ENCODE measurements around the gene TCHHL1.
A peak's percentile ranks its signal among the peaks of the same experiment; 100 is the strongest.

TCHHL1 gene

GRCh38 chr1:152038871-152039270 lies 50.0 kb downstream of the TCHHL1 start:
- Mint-ChIP-seq H3K36me3 (ENCODE audit: low read depth) (peaks cover 23% of the 10 kb centered on the region), H3K27ac (no peak overlapping the region), H3K4me3 (no peak overlapping the region), H3K9me3 (no peaks in the 10 kb centered on the region), H3K27me3 (ENCODE audit: low read depth) (no peaks in the 10 kb centered on the region), H3K4me1 (ENCODE audit: low read depth) (peaks cover 21% of the 10 kb centered on the region)

GRCh38 chr1:152036267-152037216 lies 52.3 kb downstream of the TCHHL1 start, which contains the start of gene S100A11:
S100A11 (minus strand) TSS chr1:152037004; CDS start chr1:152036915, 89 bp downstream.
- Mint-ChIP-seq H3K27ac (peak within 1 kb of the TSS; percentile 93), H3K27me3 (ENCODE audit: low read depth) (no peaks in the 10 kb centered on the region), H3K9me3 (no peaks in the 10 kb centered on the region), H3K4me3 (peak within 1 kb of the TSS; percentile 97), H3K4me1 (ENCODE audit: low read depth) (peaks cover 34% of the 10 kb centered on the region), H3K36me3 (ENCODE audit: low read depth) (peaks cover 46% of the 10 kb centered on the region)

- Mint-ChIP-seq H3K9me3 (no peaks in the 10 kb centered on the region), H3K4me3 (peak overlapping the region; percentile 97), H3K27me3 (ENCODE audit: low read depth) (no peaks in the 10 kb centered on the region), H3K36me3 (ENCODE audit: low read depth) (peaks cover 48% of the 10 kb centered on the region), H3K27ac (peak overlapping the region; percentile 93), H3K4me1 (ENCODE audit: low read depth) (peaks cover 36% of the 10 kb centered on the region)
These were observed 53.2 kb downstream of the TCHHL1 start for GRCh38 chr1:152035539-152036266.

- Mint-ChIP-seq H3K4me3 (peak overlapping the region; percentile 97), H3K36me3 (ENCODE audit: low read depth) (peaks cover 52% of the 10 kb centered on the region)
These were observed 54.0 kb downstream of the TCHHL1 start for GRCh38 chr1:152034654-152035538.

GRCh38 chr1:152034324-152034653 lies 54.6 kb downstream of the TCHHL1 start:
- H3K9me3 Mint-ChIP-seq, result peaks cover 1% of the 10 kb centered on the region
- peaks cover 44% of the 10 kb centered on the region for H3K4me1 Mint-ChIP-seq (ENCODE audit: low read depth)
- H3K27ac Mint-ChIP-seq, result peak overlapping the region; percentile 93
- no peaks in the 10 kb centered on the region for H3K27me3 Mint-ChIP-seq (ENCODE audit: low read depth)
- peaks cover 56% of the 10 kb centered on the region for H3K36me3 Mint-ChIP-seq (ENCODE audit: low read depth)
- peak overlapping the region; percentile 97 for H3K4me3 Mint-ChIP-seq

More at GRCh38 chr1:152034654-152035538, 54.0 kb downstream of the TCHHL1 start:
- Mint-ChIP-seq H3K27me3 (ENCODE audit: low read depth) (no peaks in the 10 kb centered on the region), H3K4me1 (ENCODE audit: low read depth) (peaks cover 40% of the 10 kb centered on the region), H3K9me3 (no peaks in the 10 kb centered on the region), H3K27ac (peak overlapping the region; percentile 93)

Data from T-helper 1 cell treated with Interleukin-12 subunit alpha and Interleukin-12 subunit beta and Interleukin-4 antibody, amounts not matched to agents 30 μg/mL and 1 μg/mL, for 36 hours (primary cell).